Neural progenitor cell (in vitro differentiated cells): ENCODE results near the gene PTPRR.

ENCODE experiments used
- EZH2 ChIP-seq: fragments of 200-600 bp; sonication (generic); IDR thresholded peaks from 2 replicates; pipeline ENCODE4 v1.6.1; 2017; ENCODE audit warnings: antibody characterized with exemption, mild to moderate bottlenecking, moderate library complexity
- TF ChIP-seq, protein P1 (sequence below): fragments of 200-600 bp; sonication (generic); IDR thresholded peaks from 2 replicates; pipeline ENCODE4 v1.5.1; 2017; ENCODE audit warnings: antibody characterized with exemption, mild to moderate bottlenecking

- TF ChIP-seq, protein P1, sequence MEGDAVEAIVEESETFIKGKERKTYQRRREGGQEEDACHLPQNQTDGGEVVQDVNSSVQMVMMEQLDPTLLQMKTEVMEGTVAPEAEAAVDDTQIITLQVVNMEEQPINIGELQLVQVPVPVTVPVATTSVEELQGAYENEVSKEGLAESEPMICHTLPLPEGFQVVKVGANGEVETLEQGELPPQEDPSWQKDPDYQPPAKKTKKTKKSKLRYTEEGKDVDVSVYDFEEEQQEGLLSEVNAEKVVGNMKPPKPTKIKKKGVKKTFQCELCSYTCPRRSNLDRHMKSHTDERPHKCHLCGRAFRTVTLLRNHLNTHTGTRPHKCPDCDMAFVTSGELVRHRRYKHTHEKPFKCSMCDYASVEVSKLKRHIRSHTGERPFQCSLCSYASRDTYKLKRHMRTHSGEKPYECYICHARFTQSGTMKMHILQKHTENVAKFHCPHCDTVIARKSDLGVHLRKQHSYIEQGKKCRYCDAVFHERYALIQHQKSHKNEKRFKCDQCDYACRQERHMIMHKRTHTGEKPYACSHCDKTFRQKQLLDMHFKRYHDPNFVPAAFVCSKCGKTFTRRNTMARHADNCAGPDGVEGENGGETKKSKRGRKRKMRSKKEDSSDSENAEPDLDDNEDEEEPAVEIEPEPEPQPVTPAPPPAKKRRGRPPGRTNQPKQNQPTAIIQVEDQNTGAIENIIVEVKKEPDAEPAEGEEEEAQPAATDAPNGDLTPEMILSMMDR = no peak
- no peak for TF ChIP-seq EZH2
Measured at GRCh38 chr12:70744178-70744577, 176.4 kb downstream of the PTPRR start.
